ENCODE measurements around the gene ITGB5. TPM values are rescaled to one million over a fixed set of nuclear protein-coding genes. Genes with fewer than 3 reads are reported as not detected.

Gene ITGB5
- polyA plus RNA-seq, 2 of the 4 experiments (the other 2 are of a cell fraction): 201 to 260 TPM

- DNase-seq (ENCODE audit: low read depth in 1 of 2, low spot score in 1 of 2) (no peak), FAIRE-seq (no peak), ATAC-seq (peak; percentile 12 to 40; a peak in 3 of 6 replicates)
- no peaks in the 10 kb centered on the region for H3K9me3 ChIP-seq
- peak overlapping the region; percentile 44; the same call in 2 of the 3 replicates for H3K4me2 ChIP-seq
- no peak overlapping the region for H3K4me3 ChIP-seq
- peak overlapping the region; percentile 21 to 76; a peak in 5 of 6 replicates for H3K27ac ChIP-seq
- WGBS (ENCODE audit: missing lambda C conversion rate): 87% methylated on average over 12 of the region's 12 CpGs
- ChIA-PET CTCF (interaction anchor here (1.0 to 1.3 kb wide), 3 partner anchors 10 to 91 kb away, joined by 3 to 4 read pairs (median 3); no protein-coding TSS in a partner anchor), POLR2A (no interaction called here)
- TF ChIP-seq, protein P1, sequence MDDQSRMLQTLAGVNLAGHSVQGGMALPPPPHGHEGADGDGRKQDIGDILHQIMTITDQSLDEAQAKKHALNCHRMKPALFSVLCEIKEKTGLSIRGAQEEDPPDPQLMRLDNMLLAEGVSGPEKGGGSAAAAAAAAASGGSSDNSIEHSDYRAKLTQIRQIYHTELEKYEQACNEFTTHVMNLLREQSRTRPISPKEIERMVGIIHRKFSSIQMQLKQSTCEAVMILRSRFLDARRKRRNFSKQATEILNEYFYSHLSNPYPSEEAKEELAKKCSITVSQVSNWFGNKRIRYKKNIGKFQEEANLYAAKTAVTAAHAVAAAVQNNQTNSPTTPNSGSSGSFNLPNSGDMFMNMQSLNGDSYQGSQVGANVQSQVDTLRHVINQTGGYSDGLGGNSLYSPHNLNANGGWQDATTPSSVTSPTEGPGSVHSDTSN (IDR thresholded peaks at IDR 0.05): no peak
- no peak for TF ChIP-seq SREBF2 (IDR thresholded peaks at IDR 0.05)
- TF ChIP-seq, protein P2, sequence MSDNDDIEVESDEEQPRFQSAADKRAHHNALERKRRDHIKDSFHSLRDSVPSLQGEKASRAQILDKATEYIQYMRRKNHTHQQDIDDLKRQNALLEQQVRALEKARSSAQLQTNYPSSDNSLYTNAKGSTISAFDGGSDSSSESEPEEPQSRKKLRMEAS (IDR thresholded peaks at IDR 0.05): no peak
- no peak for TF ChIP-seq RFX5 (IDR thresholded peaks at IDR 0.05)
- no peak for TF ChIP-seq HOXA7 (CRISPR knock-in tag; IDR thresholded peaks at IDR 0.05)
- TF ChIP-seq, protein P3, sequence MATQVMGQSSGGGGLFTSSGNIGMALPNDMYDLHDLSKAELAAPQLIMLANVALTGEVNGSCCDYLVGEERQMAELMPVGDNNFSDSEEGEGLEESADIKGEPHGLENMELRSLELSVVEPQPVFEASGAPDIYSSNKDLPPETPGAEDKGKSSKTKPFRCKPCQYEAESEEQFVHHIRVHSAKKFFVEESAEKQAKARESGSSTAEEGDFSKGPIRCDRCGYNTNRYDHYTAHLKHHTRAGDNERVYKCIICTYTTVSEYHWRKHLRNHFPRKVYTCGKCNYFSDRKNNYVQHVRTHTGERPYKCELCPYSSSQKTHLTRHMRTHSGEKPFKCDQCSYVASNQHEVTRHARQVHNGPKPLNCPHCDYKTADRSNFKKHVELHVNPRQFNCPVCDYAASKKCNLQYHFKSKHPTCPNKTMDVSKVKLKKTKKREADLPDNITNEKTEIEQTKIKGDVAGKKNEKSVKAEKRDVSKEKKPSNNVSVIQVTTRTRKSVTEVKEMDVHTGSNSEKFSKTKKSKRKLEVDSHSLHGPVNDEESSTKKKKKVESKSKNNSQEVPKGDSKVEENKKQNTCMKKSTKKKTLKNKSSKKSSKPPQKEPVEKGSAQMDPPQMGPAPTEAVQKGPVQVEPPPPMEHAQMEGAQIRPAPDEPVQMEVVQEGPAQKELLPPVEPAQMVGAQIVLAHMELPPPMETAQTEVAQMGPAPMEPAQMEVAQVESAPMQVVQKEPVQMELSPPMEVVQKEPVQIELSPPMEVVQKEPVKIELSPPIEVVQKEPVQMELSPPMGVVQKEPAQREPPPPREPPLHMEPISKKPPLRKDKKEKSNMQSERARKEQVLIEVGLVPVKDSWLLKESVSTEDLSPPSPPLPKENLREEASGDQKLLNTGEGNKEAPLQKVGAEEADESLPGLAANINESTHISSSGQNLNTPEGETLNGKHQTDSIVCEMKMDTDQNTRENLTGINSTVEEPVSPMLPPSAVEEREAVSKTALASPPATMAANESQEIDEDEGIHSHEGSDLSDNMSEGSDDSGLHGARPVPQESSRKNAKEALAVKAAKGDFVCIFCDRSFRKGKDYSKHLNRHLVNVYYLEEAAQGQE (IDR thresholded peaks at IDR 0.05): no peak
- TF ChIP-seq FOXS1 (CRISPR knock-in tag; IDR thresholded peaks at IDR 0.05): no peak
- no peak for TF ChIP-seq FOSB (CRISPR knock-in tag; IDR thresholded peaks at IDR 0.05)
- TF ChIP-seq KDM1A (IDR thresholded peaks at IDR 0.05; ENCODE audit: low read depth): no peak
- no peak for TF ChIP-seq CHD2 (IDR thresholded peaks at IDR 0.05; ENCODE audit: low read length, partially characterized antibody)
- TF ChIP-seq ZC3H11A (IDR thresholded peaks at IDR 0.05): no peak
- peaks cover 61% of the 10 kb centered on the region for H3K4me1 ChIP-seq
These were observed 35.3 kb downstream of the ITGB5 start for GRCh38 chr3:124851905-124852304.

GRCh38 chr3:124851136-124851535, 36.0 kb downstream of the ITGB5 start:
- no peak for FAIRE-seq
- H3K4me2 ChIP-seq: peak overlapping the region; percentile 44
- DNase-seq (ENCODE audit: low read depth in 1 of 2, low spot score in 1 of 2): no peak
- H3K9me3 ChIP-seq: no peaks in the 10 kb centered on the region
- no peak for ATAC-seq
- ChIA-PET CTCF (interaction anchor here (1.1 to 1.5 kb wide), 3 partner anchors 9 to 16 kb away, joined by 3 to 8 read pairs (median 3); no protein-coding TSS in a partner anchor), POLR2A (no interaction called here)
- TF ChIP-seq POLR2A (IDR thresholded peaks at IDR 0.05; ENCODE audit: low read length): no peak
- peak; percentile 1; the same call in 1 of the 2 replicates for TF ChIP-seq POLR2AphosphoS2 (conservative IDR thresholded peaks at IDR 0.05; ENCODE audit: low read length)
- H3K4me1 ChIP-seq: peaks cover 64% of the 10 kb centered on the region
- 52% methylated on average over 3 of the region's 3 CpGs for WGBS (ENCODE audit: missing lambda C conversion rate)
- H3K27ac ChIP-seq: peak overlapping the region; percentile 21 to 76; a peak in 5 of 6 replicates
- no peak overlapping the region for H3K4me3 ChIP-seq

GRCh38 chr3:124850633-124851032, 36.5 kb downstream of the ITGB5 start:
- 77% methylated on average over 2 of the region's 2 CpGs for WGBS (ENCODE audit: missing lambda C conversion rate)
- FAIRE-seq (no peak), ATAC-seq (peak in 1 of 2 experiments; percentile 26; a peak in 3 of 6 replicates), DNase-seq (ENCODE audit: low read depth in 1 of 2, low spot score in 1 of 2) (no peak)
- ChIA-PET CTCF (interaction anchor here (1.1 to 1.6 kb wide), 4 partner anchors 15 to 90 kb away, joined by 3 to 8 read pairs (median 4); no protein-coding TSS in a partner anchor), POLR2A (no interaction called here)
- Histone ChIP-seq H3K4me3 (no peak overlapping the region), H3K4me1 (peaks cover 69% of the 10 kb centered on the region), H3K27ac (peak overlapping the region; percentile 21 to 76; a peak in 5 of 6 replicates), H3K4me2 (peak overlapping the region; percentile 44), H3K9me3 (no peaks in the 10 kb centered on the region)
- no peak for TF ChIP-seq ZFP36 (IDR thresholded peaks at IDR 0.05; ENCODE audit: borderline replicate concordance, partially characterized antibody)
- TF ChIP-seq SMC3 (IDR thresholded peaks at IDR 0.05): peak; percentile 32; the same call in 2 of the 3 replicates
- no peak for TF ChIP-seq EHF (CRISPR knock-in tag; IDR thresholded peaks at IDR 0.05)
- no peak for TF ChIP-seq RCOR1 (IDR thresholded peaks at IDR 0.05; ENCODE audit: low read depth, low read length)
- 0 out of 2 replicates have a peak, but pooled peaks have one; percentile 77 for TF ChIP-seq POLR2AphosphoS2 (conservative IDR thresholded peaks at IDR 0.05; ENCODE audit: low read length)
